ENCODE data around the gene GTF2B.
"Not testable (repeated sequence)": the region's sequence is repeated elsewhere in the genome, so short reads cannot be mapped to it uniquely, and the experiment has no call there.

The GTF2B gene

DNA sequence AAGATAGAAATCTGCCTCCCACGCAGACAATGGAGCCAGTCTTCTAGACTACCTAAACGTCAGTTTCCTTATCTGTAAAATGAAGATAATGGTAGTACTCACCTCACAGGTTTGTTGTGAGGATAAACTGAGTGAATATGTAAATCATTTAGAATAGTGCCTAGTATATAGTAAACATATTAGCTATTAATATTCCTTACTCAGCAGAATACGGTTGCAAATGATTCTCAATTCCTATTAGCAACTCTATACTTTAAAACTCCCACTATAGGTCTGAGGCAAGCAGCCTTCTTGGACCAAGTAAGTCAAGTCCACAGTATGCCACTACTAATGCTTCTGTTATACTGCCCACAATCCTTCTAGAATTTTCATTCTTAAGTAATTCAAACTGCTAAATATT, 5.4 kb downstream of the GTF2B start:
- no peak for DNase-seq (ENCODE audit: low read depth, low spot score)

DNA sequence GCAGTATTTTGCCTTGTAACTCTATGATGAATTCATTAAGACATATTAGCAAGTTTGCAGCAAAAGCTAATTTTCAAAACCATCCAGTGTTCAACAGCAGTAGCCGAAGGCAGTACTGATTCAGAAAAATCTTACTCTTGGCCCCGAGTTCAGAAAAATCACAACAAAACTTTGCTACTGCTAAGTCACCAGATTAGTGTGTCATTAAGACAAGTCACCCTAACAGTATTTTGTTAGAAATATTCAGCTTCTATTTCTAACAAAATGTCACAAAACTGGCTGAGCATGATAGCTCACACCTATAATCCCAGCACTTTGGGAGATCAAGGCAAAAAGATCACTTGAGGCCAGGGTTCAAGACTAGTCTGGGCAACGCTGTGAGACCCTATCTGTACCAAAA, 8.2 kb downstream of the GTF2B start:
- DNase-seq (ENCODE audit: low read depth, low spot score): no peak

- DNase-seq (ENCODE audit: low read depth, low spot score): not testable (repeated sequence)
These were observed 10.7 kb downstream of the GTF2B start for GRCh38 chr1:88880717-88881116.

DNA sequence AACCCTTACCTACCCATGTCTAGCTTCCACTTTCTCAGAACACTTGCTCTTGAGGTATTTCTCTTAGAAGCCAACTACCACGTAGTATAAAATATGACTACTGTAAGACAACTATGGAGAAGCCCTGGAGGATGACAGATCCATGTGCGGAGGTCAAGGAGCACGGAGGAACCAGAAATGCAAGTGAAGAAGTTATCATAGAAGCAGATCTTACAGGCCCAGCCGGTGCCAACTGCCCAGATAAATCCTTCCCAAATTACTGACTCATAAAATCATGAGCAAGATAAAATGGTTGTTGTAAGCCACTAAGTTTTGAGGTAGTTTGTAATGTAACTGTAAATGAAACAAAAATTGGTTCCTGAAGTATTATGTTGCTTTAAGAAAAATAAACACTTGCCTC, 12.6 kb downstream of the GTF2B start:
- DNase-seq (ENCODE audit: low read depth, low spot score): no peak

DNA sequence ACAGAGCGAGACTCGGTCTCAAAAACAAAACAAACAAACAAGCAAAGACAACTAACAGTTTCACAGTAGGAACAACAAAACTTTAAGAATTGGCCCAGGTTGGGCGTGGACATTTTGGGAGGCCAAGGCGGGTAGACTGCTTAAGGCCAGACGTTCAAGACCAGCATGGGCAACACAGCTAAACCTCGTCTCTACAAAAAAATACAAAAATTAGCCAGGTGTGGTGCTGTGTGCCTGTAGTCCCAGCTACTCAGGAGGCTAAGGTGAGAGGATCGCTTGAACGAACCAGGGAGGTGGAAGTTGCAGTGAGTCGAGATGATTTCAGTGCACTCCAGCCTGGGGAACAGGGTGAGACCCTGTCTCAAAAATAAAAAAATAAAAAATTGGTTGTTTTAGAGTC, 13.5 kb downstream of the GTF2B start:
- no peak for DNase-seq (ENCODE audit: low read depth, low spot score)

DNA sequence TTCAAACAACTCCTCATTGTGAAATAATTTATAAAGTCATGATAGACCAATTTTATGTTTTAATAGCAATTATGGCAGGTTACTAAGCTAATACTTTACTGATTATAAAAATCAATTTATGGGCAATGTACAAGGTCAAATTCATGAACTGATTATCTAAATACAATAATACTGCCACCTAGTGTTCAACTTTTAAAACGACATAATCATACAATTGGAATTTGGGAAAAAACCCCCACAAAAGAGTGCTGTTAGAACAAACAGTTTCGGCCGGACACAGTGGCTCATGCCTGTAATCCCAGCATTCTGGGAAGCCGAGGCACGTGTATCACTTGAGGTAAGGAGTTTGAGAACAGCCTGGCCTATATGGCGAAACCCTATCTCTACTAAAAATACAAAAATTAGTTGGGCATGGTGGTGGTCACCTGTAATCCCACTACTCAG, 14.0 kb downstream of the GTF2B start:
- peak; percentile 6 for DNase-seq (ENCODE audit: low read depth, low spot score)

- DNase-seq (ENCODE audit: low read depth, low spot score): no peak
These were observed 14.6 kb downstream of the GTF2B start for GRCh38 chr1:88876573-88877365.

DNA sequence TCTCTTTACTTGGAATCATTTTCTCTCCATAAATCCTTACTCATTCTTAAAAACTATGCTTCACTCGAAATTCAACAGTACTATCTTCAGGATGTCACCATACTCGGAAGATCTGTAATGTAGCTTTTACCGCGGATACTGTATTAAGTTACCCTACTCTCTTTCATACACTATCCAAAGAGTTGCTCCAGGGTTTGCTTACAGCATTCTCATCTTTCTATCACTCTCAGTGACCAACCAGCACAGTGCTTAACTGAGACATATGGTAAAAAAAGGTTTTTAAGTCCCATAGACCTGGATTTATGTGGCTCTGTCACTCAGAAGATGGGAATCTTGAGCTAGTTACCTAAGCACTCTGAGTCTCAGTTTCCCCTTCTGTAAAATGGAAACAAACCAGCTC, 15.8 kb downstream of the GTF2B start:
- no peak for DNase-seq (ENCODE audit: low read depth, low spot score)

GRCh38 chr1:88873737-88874349, 17.5 kb downstream of the GTF2B start:
- no peak for DNase-seq (ENCODE audit: low read depth, low spot score)

GRCh38 chr1:88869644-88870043, 21.7 kb downstream of the GTF2B start:
- not testable (repeated sequence) for DNase-seq (ENCODE audit: low read depth, low spot score)

DNA sequence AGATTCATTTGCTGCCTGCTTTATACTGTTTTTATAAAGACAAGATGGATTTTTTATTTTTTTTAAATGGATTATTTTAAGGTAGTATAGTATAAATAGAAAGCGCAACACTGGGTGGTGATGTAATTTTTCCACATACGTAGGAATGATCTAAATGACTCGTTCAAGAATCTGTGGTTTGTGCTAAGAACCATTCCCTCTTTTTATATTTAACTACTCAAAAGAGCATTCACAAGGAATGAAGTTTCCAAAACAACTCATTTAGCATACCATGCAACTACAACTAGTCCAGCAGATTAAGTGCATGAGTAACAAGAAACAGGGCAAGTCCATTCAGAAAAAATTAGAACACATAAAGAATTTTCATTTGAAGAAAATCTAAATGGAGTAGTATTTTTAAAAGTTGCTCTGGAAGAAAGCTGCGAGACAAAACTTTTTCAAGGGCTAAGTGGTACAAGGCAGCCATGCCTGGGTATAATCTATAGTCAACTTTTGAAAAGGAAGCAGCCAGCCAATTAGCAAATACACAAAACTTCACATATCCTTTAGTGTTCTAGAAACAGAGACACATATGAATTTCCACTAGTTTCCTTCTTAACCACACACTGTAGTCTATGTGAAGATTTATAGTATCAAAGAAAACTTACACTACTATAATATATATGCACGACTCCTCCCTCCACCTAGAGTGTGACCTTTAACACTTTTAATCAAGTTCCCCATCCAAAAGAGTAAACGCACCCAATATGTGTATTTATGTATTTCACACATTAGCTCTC, 23.4 kb downstream of the GTF2B start:
- no peak for DNase-seq (ENCODE audit: low read depth, low spot score)

DNA sequence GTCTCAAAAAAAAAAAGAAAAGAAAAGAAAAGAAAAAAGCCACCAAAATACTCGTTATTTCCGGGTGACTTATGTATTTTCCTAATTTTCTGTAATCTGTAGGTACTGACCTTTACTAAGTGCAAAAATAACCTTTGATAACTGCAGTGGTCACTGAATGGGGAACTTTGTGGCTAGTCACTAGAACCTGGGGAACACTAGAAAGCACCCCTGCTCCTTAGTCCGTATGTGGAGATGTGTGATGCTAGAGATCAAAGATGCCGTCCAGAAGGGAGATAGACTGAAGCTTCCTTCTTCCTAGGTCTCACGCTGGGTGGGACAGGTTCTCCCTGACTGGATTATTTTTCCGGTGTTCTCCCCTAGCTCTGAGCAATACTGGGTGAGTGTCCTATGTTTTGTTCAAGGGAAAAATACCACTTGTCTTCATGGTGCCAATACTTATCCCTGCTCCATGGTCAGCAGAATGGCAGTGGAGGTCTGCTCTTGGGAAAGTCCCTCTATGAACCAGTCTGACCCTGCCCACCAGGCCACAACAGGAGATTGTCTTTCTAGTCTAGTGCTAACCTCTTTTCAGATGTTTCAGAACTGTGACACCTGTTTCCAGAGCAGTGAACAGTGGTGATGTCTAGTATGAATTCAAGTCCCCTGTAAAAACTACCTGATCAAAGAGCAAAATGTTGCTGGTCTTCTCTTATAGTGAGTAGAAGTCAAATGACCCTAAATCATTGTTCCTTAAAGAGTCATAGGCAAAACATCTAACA, 39.9 kb downstream of the GTF2B start:
- DNase-seq (ENCODE audit: low read depth, low spot score): no peak

- DNase-seq (ENCODE audit: low read depth, low spot score): peak; percentile 11
These were observed 43.7 kb downstream of the GTF2B start for GRCh38 chr1:88847643-88848042.

DNA sequence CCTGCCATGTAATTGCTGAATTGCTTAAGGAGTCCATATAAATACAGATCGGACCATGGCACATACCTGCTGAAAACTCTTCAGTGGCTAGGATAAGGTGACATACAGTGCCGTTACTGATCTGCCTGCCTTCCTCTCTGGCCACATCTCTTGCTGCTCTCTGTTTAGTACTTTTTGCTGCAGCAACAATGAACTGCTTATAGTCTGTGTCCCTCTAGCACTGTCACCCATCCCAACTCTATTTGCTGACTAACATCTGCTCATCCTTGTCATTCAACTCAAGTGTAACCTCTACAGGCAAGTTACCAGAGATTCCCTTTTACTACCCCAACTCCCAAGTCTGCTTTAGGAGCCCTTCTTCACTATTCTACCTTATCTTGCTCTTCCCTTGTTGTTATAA, 65.6 kb downstream of the GTF2B start:
- DNase-seq (ENCODE audit: low read depth, low spot score): no peak

DNA sequence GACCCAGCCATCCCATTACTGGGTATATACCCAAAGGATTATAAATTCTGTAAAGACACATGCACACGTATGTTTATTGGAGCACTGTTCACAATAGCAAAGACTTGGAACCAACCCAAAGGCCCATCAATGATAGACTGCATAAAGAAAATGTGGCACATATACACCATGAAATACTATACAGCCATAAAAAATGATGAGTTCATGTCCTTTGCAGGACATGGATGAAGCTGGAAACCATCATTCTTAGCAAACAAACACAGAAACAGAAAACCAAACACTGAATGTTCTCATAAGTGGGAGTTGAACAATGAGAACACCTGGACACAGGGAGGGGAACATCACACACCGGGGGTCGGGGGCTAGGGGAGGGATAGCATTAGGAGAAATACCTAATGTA, 71.7 kb downstream of the GTF2B start:
- DNase-seq (ENCODE audit: low read depth, low spot score): not testable (repeated sequence)

DNA sequence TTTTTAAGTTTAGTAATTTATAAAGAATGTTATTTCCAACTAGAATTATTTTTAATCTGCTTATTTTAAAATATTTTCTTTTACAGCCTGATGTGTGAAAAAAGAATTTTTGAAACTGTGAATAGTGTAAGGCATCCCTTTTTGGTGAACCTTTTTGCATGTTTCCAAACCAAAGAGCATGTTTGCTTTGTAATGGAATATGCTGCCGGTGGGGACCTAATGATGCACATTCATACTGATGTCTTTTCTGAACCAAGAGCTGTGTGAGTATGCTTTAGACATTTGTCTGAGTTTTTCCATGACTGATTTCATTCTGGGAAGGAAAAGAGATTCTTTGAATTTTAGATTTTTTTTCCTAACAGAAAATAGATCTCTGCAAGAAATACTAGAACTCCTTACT, 77.9 kb downstream of the GTF2B start:
- DNase-seq (ENCODE audit: low read depth, low spot score): no peak

DNA sequence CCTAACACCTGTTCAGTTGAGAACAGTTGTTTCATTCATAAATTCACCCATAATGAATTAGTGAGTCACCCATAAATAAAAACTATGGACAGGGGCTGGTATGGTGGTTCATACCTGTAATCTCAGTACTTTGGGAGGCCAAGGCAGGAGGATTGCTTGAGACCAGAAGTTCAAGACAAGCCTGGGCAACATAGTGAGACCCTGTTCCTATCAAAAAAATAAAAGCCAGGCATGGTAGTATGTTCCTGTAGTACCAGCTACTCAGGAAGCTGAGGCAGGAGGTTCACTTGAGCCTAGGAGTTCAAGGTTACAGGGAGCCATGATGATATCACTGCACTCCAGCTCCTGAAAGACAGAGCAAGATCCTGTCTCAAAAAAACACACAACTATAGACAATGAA, 79.0 kb downstream of the GTF2B start:
- DNase-seq (ENCODE audit: low read depth, low spot score): no peak

GRCh38 chr1:88803444-88803843, 87.9 kb downstream of the GTF2B start:
- DNase-seq (ENCODE audit: low read depth, low spot score): no peak

DNA sequence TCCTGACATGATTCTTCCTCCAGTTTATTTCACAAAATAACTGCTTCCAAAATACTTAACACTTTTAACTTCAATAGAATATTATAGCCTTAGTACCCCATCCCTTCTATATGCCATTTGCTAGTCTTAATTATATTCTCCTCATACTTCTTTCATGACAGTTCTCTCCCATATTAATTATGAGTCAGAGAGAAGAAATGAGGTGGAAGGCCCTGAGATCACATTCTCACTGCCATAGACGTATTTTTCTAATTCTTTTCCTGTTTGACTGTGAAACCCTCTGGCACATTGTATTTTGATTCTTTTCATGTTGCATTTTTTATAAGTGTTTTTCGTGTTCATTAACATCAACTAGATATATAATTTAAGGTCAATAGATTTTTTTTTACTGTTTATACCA, 88.4 kb downstream of the GTF2B start:
- DNase-seq (ENCODE audit: low read depth, low spot score): no peak

Measured in ELF-1 (cell line).